A549 (cell line): Measurements from ENCODE around the gene EML1.

ENCODE experiments used
- CBX2 ChIP-seq: fragments of 200-600 bp; sonication (generic); IDR thresholded peaks from 2 replicates; pipeline ENCODE4 v1.6.1; 2016; ENCODE audit warnings: low read depth, mild to moderate bottlenecking, borderline replicate concordance
- CBX8 ChIP-seq: fragments of 200-600 bp; sonication (generic); IDR thresholded peaks from 2 replicates; pipeline ENCODE4 v1.6.1; 2016
- CHD4 ChIP-seq: fragments of 200-600 bp; sonication (generic); IDR thresholded peaks from 2 replicates; pipeline ENCODE4 v1.6.1; 2016; ENCODE audit warnings: antibody characterized with exemption, mild to moderate bottlenecking, borderline replicate concordance
- CTCF ChIP-seq: fragments of >200 bp; sonication (Bioruptor Twin); formaldehyde crosslinking; IDR thresholded peaks from 3 replicates; pipeline ENCODE4 v1.5.1; 2016
- EP300 ChIP-seq, 2 experiments: fragments of >200 bp; sonication (Bioruptor Twin); formaldehyde crosslinking; IDR thresholded peaks; 2 replicates in 1 of 2; 3 replicates in 1 of 2; pipeline ENCODE4 v1.6.1; 2016 to 2017
- JUNB ChIP-seq: fragments of >200 bp; sonication (Bioruptor Twin); formaldehyde crosslinking; IDR thresholded peaks from 2 replicates; pipeline ENCODE4 v1.6.1; 2016
- MAZ ChIP-seq: fragments of 150-350 bp; IDR thresholded peaks from 2 replicates; pipeline ENCODE4 v1.6.1; 2014; ENCODE audit warnings: antibody characterized with exemption, low read depth, low read length, borderline replicate concordance
- MYC ChIP-seq: IDR thresholded peaks from 2 replicates; pipeline ENCODE4 v1.6.1; 2012; ENCODE audit warnings: mild to moderate bottlenecking, inconsistent platforms, low read length, improper control_type of control experiment, borderline replicate concordance
- POLR2A ChIP-seq: IDR thresholded peaks from 2 replicates; pipeline ENCODE4 v1.6.1; 2012; ENCODE audit warnings: mild to moderate bottlenecking, low read length

DNA sequence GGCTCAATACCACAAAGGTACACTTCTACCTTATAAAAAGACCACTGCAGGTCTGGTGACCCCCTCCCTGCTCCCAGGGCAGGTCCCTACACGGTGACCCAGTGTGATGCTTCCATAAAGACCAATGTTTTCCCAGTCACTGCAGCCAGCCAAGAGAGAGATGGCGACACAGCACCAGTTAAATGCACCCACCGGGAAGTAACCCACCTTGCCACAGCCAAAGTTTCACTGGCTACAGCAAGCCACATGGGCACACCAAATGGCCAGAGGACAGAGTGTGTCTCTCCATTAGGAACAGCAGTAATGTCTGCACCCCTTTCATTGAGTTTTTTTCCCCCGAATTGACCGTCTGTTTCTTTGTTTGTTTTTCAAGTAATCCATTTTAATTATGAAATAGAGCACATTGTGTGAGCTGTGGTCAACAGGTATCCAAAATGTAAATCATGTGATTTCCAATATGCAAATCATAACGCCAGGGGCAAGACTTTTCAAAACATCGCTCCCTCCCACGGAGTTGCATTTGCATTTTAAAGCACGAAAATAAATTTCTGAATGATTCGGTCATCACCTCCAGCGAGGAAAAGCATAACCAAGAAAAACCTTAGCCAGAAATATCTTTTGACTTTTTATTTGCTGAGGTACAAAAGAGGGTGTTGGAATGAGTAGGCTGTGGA is 48.9 kb upstream of the EML1 start:
- TF ChIP-seq CTCF (no peak), MAZ (no peak), MYC (no peak), EP300 (IDR thresholded peaks at IDR 0.05) (no peak), POLR2A (no peak), CBX8 (no peak), CHD4 (no peak), CBX2 (no peak), JUNB (no peak)
